A673 (cell line): ENCODE measurements around the gene RNU6-9. TPM values are rescaled to one million over a fixed set of nuclear protein-coding genes. Genes with fewer than 3 reads are reported as not detected.

Source experiments
- BruUV-seq: library from RNA; stranded (reverse); fragments of 400-500 nt; replicated peaks from 2 replicates; lab custom pipeline; 2021; lab: Mats Ljungman, UMichigan
- CTCF ChIA-PET: fragments of 300-600 bp; sonication (Branson Sonifier 250); formaldehyde crosslinking; loops from one replicate; lab custom pipeline; 2022; ENCODE audit warnings: antibody characterized with exemption; lab: Charles Lee
- POLR2A ChIA-PET: fragments of 300-600 bp; sonication (Branson Sonifier 250); formaldehyde crosslinking; loops from one replicate; lab custom pipeline; 2022; ENCODE audit warnings: antibody characterized with exemption; ENCODE audit not compliant: low non-redundant PET; lab: Charles Lee
- DNase-seq: peaks from one replicate; pipeline ENCODE4 v3.0.0-alpha.2; 2015; ENCODE audit warnings: low spot score
- H3K27ac ChIP-seq: fragments of 200-600 bp; sonication (generic); 2 replicates; pipeline ENCODE4 v1.5.1; 2016; ENCODE audit warnings: mixed run types, low read depth, mild to moderate bottlenecking, mixed read lengths, antibody characterized with exemption, low read length; ENCODE audit not compliant: poor library complexity, severe bottlenecking
- H3K27me3 ChIP-seq: fragments of 200-600 bp; sonication (generic); replicated peaks from 2 replicates; pipeline ENCODE4 v1.6.1; 2017; ENCODE audit warnings: mixed run types, low read depth, mild to moderate bottlenecking, mixed read lengths, antibody characterized with exemption, low read length; ENCODE audit not compliant: insufficient read depth, poor library complexity
- H3K36me3 ChIP-seq: fragments of 200-600 bp; sonication (generic); 2 replicates; pipeline ENCODE4 v1.6.1; 2016; ENCODE audit warnings: mixed run types, mild to moderate bottlenecking, mixed read lengths, antibody characterized with exemption, low read length; ENCODE audit not compliant: insufficient read depth, poor library complexity, severe bottlenecking
- H3K4me1 ChIP-seq: fragments of 200-600 bp; sonication (generic); 2 replicates; pipeline ENCODE4 v1.6.1; 2017; ENCODE audit warnings: mixed run types, mild to moderate bottlenecking, mixed read lengths, antibody characterized with exemption, low read length; ENCODE audit not compliant: insufficient read depth, poor library complexity, severe bottlenecking
- H3K4me3 ChIP-seq: fragments of 200-600 bp; sonication (generic); 2 replicates; pipeline ENCODE4 v1.5.1; 2016; ENCODE audit warnings: low read depth, mixed run types, mild to moderate bottlenecking, mixed read lengths, low read length; ENCODE audit not compliant: poor library complexity, severe bottlenecking
- H3K9me3 ChIP-seq: fragments of 200-600 bp; sonication (generic); 2 replicates; pipeline ENCODE4 v1.6.1; 2016; ENCODE audit warnings: mixed run types, low read depth, mild to moderate bottlenecking, mixed read lengths, antibody characterized with exemption, low read length; ENCODE audit not compliant: poor library complexity, severe bottlenecking
- EZH2 ChIP-seq: fragments of 200-600 bp; sonication (generic); IDR thresholded peaks from 2 replicates; pipeline ENCODE4 v1.6.1; 2017; ENCODE audit warnings: borderline replicate concordance, low read depth, mild to moderate bottlenecking, mixed read lengths, antibody characterized with exemption, low read length; ENCODE audit not compliant: poor library complexity, severe bottlenecking
- intact Hi-C: fragments of 100-400 bp; cut with micrococcal nuclease; formaldehyde crosslinking; loops from one replicate; pipeline ENCODE4 v1.10.0; 2022; ENCODE audit not compliant: unreplicated experiment
- total RNA-seq: library from RNA; stranded (reverse); gene quantifications from 2 replicates; pipeline ENCODE4 v1.2.3, GENCODE V29; 2021
- TF ChIP-seq, protein P1 (sequence below): fragments of 300-800, 200-600 bp; sonication (generic); conservative IDR thresholded peaks from 2 replicates; pipeline ENCODE4 v1.5.1; 2017; ENCODE audit warnings: low read depth, mild to moderate bottlenecking, antibody characterized with exemption, low read length, moderate library complexity, mixed read lengths

RNU6-9 gene
- total RNA-seq, 1 experiment from 2014 or later = not detected

- TF ChIP-seq EZH2 = no peak
- TF ChIP-seq, protein P1, sequence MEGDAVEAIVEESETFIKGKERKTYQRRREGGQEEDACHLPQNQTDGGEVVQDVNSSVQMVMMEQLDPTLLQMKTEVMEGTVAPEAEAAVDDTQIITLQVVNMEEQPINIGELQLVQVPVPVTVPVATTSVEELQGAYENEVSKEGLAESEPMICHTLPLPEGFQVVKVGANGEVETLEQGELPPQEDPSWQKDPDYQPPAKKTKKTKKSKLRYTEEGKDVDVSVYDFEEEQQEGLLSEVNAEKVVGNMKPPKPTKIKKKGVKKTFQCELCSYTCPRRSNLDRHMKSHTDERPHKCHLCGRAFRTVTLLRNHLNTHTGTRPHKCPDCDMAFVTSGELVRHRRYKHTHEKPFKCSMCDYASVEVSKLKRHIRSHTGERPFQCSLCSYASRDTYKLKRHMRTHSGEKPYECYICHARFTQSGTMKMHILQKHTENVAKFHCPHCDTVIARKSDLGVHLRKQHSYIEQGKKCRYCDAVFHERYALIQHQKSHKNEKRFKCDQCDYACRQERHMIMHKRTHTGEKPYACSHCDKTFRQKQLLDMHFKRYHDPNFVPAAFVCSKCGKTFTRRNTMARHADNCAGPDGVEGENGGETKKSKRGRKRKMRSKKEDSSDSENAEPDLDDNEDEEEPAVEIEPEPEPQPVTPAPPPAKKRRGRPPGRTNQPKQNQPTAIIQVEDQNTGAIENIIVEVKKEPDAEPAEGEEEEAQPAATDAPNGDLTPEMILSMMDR = no peak
- Histone ChIP-seq H3K4me3 (no peak overlapping the region), H3K27me3 (no peaks in the 10 kb centered on the region), H3K27ac (no peak overlapping the region), H3K4me1 (peaks cover 8% of the 10 kb centered on the region), H3K36me3 (peaks cover 2% of the 10 kb centered on the region), H3K9me3 (no peaks in the 10 kb centered on the region)
- CTCF ChIA-PET = interaction anchor here (0.6 kb wide), 1 partner anchor 300 kb away, joined by 6 read pairs; no protein-coding TSS in a partner anchor
- no TSS peak for BruUV-seq
- POLR2A ChIA-PET = no interaction called here
- intact Hi-C loops = no loop called here
- no peak for DNase-seq
These were observed 11.3 kb downstream of the RNU6-9 start for GRCh38 chr19:904545-904944.

GRCh38 chr19:906480-906879 lies 13.2 kb downstream of the RNU6-9 start:
- H3K27ac ChIP-seq = no peak overlapping the region
- POLR2A ChIA-PET = no interaction called here

GRCh38 chr19:907183-907853 lies 14.0 kb downstream of the RNU6-9 start:
- H3K27me3 ChIP-seq = no peaks in the 10 kb centered on the region
- ChIA-PET POLR2A (no interaction called here), CTCF (no interaction called here)
- no peak for DNase-seq
- no peak overlapping the region for H3K27ac ChIP-seq
- peaks cover 8% of the 10 kb centered on the region for H3K4me1 ChIP-seq
- H3K36me3 ChIP-seq = no peaks in the 10 kb centered on the region
- TF ChIP-seq, protein P1 = no peak
- TF ChIP-seq EZH2 = no peak
- intact Hi-C loops = no loop called here
- H3K9me3 ChIP-seq = no peaks in the 10 kb centered on the region
- H3K4me3 ChIP-seq = no peak overlapping the region
- BruUV-seq = no TSS peak

More at GRCh38 chr19:906480-906879, 13.2 kb downstream of the RNU6-9 start:
- no TSS peak for BruUV-seq
- Histone ChIP-seq H3K27me3 (no peaks in the 10 kb centered on the region), H3K9me3 (no peaks in the 10 kb centered on the region), H3K4me1 (peaks cover 8% of the 10 kb centered on the region), H3K36me3 (no peaks in the 10 kb centered on the region), H3K4me3 (no peak overlapping the region)
- TF ChIP-seq EZH2 = no peak
- TF ChIP-seq, protein P1 = no peak
- CTCF ChIA-PET = no interaction called here
- intact Hi-C loops = no loop called here
- DNase-seq = no peak
